H1 (cell line): ENCODE results near the gene HOGA1. TPM values are rescaled to one million over a fixed set of nuclear protein-coding genes. Genes with fewer than 3 reads are reported as not detected.

Source experiments
- CEBPB ChIP-seq: IDR thresholded peaks from 2 replicates; pipeline ENCODE4 v1.6.1; 2012; ENCODE audit warnings: low read depth, low read length
- CHD2 ChIP-seq: IDR thresholded peaks from 2 replicates; pipeline ENCODE4 v1.6.1; 2012; ENCODE audit warnings: low read length, improper control_type of control experiment
- GTF2F1 ChIP-seq: IDR thresholded peaks from 2 replicates; pipeline ENCODE4 v1.6.1; 2012; ENCODE audit warnings: low read depth, low read length, improper control_type of control experiment, borderline replicate concordance
- MAFK ChIP-seq: IDR thresholded peaks from 2 replicates; pipeline ENCODE4 v1.6.1; 2012; ENCODE audit warnings: low read depth, mild to moderate bottlenecking, improper control_type of control experiment, low read length
- SIRT6 ChIP-seq: IDR thresholded peaks from one replicate; pipeline ENCODE4 v1.7.1; 2012; ENCODE audit warnings: low read length, inconsistent platforms
- SUZ12 ChIP-seq: fragments of 200-600 bp; sonication (generic); IDR thresholded peaks from 2 replicates; pipeline ENCODE4 v1.6.1; 2012; ENCODE audit warnings: mild to moderate bottlenecking, inconsistent platforms, low read length, moderate library complexity, mixed read lengths
- polyA plus RNA-seq, 7 experiments: library from polyadenylated mRNA; depleted of rRNA in 3 of 7; stranded (reverse) in 5 of 7; unstranded in 2 of 7; fragments of >200 nt in 5 of 7; fragments of 200-250 nt in 2 of 7; gene quantifications; 1 replicate in 5 of 7; 2 replicates in 1 of 7; 4 replicates in 1 of 7; pipeline versions ENCODE4 v1.2.1 to v1.2.3, GENCODE V29; 2011 to 2013; ENCODE audit warnings: missing spikeins in 2 of 7, mixed read lengths in 2 of 7
- total RNA-seq: library from RNA; stranded (reverse); fragmentation: NEBNext Ultra II Directional; extraction: Animal tissue kit (Norgen Biotek cat#: 25700); gene quantifications from 2 replicates; pipeline ENCODE4 v1.2.1, GENCODE V29; 2021

Gene HOGA1
- total and polyA plus RNA-seq, 2 of the 8 experiments (the other 6 are each of a cell fraction or from before 2014, with no cell fraction given): 0.28 to 1.00 TPM

GRCh38 chr10:97601268-97602215 lies 17.4 kb downstream of the HOGA1 start (continued):
- TF ChIP-seq CEBPB (no peak), GTF2F1 (no peak), MAFK (no peak), SIRT6 (no peak), SUZ12 (no peak), CHD2 (no peak)
